Thoracic aorta (tissue), 2 donors: ENCODE data around the gene RHEX. TPM values are rescaled to one million over a fixed set of nuclear protein-coding genes. Genes with fewer than 3 reads are reported as not detected.

ENCODE experiments used
- ATAC-seq: fragments of 150-250 bp; one replicate; pipeline ENCODE4 v1.8.0; 2017; ENCODE audit warnings: low read depth; ENCODE audit not compliant: insufficient number of reproducible peaks, low FRiP score
- DNase-seq: peaks from one replicate; pipeline ENCODE4 v3.0.0-alpha.2; 2020; ENCODE audit warnings: low spot score
- H3K27ac ChIP-seq, 2 donors: fragments of 200-600 bp; sonication (generic); 1 replicate in 1 of 2; 2 replicates in 1 of 2; pipeline ENCODE4 v1.5.1; 2016; ENCODE audit warnings: mild to moderate bottlenecking in 2 of 2, moderate library complexity in 2 of 2
- H3K27me3 ChIP-seq: fragments of 200-600 bp; sonication (generic); replicated peaks from 2 replicates; pipeline ENCODE4 v1.6.0; 2016; ENCODE audit warnings: mild to moderate bottlenecking; ENCODE audit not compliant: insufficient read depth
- H3K36me3 ChIP-seq: fragments of 200-600 bp; sonication (generic); one replicate; pipeline ENCODE4 v1.5.1; 2016
- H3K4me1 ChIP-seq, 2 donors: fragments of 200-600 bp; sonication (generic); 1 replicate in 1 of 2; 2 replicates in 1 of 2; pipeline versions ENCODE4 v1.5.1 to v1.6.0; 2016; ENCODE audit warnings: low read depth in 2 of 2, mild to moderate bottlenecking in 1 of 2; ENCODE audit not compliant: control insufficient read depth in 1 of 2
- H3K4me3 ChIP-seq: fragments of 200-600 bp; sonication (generic); 2 replicates; pipeline ENCODE4 v1.5.1; 2016; ENCODE audit warnings: mild to moderate bottlenecking
- H3K9me3 ChIP-seq: fragments of 200-600 bp; sonication (generic); 2 replicates; pipeline ENCODE4 v1.5.1; 2016
- total RNA-seq, 2 donors: library from RNA; depleted of rRNA; stranded (reverse); fragments of >200 nt; gene quantifications; one replicate each; pipeline versions ENCODE4 v1.1.0 to v1.2.3, GENCODE V29; 2016
- TF ChIP-seq, protein P1 (sequence below): fragments of 200-600 bp; sonication (generic); IDR thresholded peaks from one replicate; pipeline ENCODE4 v1.5.1; 2019; ENCODE audit warnings: antibody characterized with exemption

Gene RHEX
- total RNA-seq, 2 donors from 2014 or later: 6.1 to 36.7 TPM

DNA sequence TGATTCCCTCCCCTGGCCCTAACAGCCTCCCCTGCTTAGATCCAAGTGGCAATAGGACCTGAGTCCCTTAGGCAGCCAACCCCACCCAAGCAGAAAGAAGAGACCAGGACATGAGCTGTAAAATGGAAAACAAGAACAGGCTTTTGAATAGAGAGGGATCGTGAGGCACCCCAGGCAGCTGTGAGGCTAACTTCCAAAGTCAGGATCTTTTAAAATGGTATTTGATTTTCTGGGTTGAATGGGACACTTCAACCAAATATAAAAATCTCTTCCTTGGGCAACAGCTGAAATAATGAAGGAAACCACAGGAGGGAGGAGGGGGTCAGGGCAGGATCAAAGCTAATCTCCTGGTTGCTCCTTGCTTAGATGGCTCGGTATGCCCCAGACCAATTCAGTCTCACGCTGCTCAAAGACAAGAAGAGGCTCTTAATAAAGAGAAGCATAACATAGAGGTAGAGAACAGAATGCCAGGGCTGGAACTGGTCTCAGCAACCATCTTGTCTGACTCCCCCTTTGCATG, 92.9 kb downstream of the RHEX start:
- Histone ChIP-seq H3K27me3 (no peaks in the 10 kb centered on the region), H3K27ac (no peak overlapping the region), H3K36me3 (no peaks in the 10 kb centered on the region), H3K4me3 (no peak overlapping the region), H3K9me3 (no peaks in the 10 kb centered on the region), H3K4me1 (no peaks in the 10 kb centered on the region)
- no peak for ATAC-seq
- no peak for DNase-seq
- TF ChIP-seq, protein P1, sequence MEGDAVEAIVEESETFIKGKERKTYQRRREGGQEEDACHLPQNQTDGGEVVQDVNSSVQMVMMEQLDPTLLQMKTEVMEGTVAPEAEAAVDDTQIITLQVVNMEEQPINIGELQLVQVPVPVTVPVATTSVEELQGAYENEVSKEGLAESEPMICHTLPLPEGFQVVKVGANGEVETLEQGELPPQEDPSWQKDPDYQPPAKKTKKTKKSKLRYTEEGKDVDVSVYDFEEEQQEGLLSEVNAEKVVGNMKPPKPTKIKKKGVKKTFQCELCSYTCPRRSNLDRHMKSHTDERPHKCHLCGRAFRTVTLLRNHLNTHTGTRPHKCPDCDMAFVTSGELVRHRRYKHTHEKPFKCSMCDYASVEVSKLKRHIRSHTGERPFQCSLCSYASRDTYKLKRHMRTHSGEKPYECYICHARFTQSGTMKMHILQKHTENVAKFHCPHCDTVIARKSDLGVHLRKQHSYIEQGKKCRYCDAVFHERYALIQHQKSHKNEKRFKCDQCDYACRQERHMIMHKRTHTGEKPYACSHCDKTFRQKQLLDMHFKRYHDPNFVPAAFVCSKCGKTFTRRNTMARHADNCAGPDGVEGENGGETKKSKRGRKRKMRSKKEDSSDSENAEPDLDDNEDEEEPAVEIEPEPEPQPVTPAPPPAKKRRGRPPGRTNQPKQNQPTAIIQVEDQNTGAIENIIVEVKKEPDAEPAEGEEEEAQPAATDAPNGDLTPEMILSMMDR: no peak

Other genes starting within 250 kb of the RHEX start
- gene SLC41A1, start 240.0 kb upstream of the RHEX start, total RNA-seq: 10 to 100 TPM; 26.7 to 64.1 TPM
- under 1 TPM in 1 of 2 donors, not detected in 1; 0.14 TPM for gene PM20D1, start 203.0 kb upstream of the RHEX start, total RNA-seq
- 1 to 10 TPM in 1 of 2 donors, not detected in 1; 1.1 TPM for gene SLC26A9, start 109.7 kb upstream of the RHEX start, total RNA-seq
- gene RAB7B, start 49.8 kb upstream of the RHEX start, total RNA-seq: 10 to 100 TPM in 1 of 2 donors, 1 to 10 TPM in 1; 2.5 to 12.0 TPM
- gene CTSE, start 29.3 kb upstream of the RHEX start, total RNA-seq: 10 to 100 TPM in 1 of 2 donors, not detected in 1; 22.2 TPM
- gene AVPR1B, start 64.2 kb downstream of the RHEX start, total RNA-seq: not detected
- 1 to 10 TPM; 2.8 to 4.9 TPM for gene FAM72A, start 149.7 kb downstream of the RHEX start, total RNA-seq
- gene SRGAP2, start 150.4 kb downstream of the RHEX start, total RNA-seq: 10 to 100 TPM; 70.8 to 86.4 TPM